ENCODE measurements around the gene PTPRCAP.

The PTPRCAP gene

GRCh38 chr11:67445515-67445914 is 8.0 kb upstream of the PTPRCAP start:
- DNase-seq (ENCODE audit: extremely low read depth, insufficient read length) = no peak
- H3K27me3 ChIP-seq (replicated peaks; ENCODE audit: control insufficient read depth, insufficient read depth, low read length) = no peaks in the 10 kb centered on the region
- no peak overlapping the region for H3K4me3 ChIP-seq (replicated peaks; ENCODE audit: low read depth, low read length)
- TF ChIP-seq CTCF (IDR thresholded peaks at IDR 0.05; ENCODE audit: insufficient read depth, low read length, poor library complexity, severe bottlenecking) = no peak
- no peaks in the 10 kb centered on the region for H3K36me3 ChIP-seq (ENCODE audit: control insufficient read depth, insufficient read depth, low read length)

GRCh38 chr11:67442504-67443404 is 5.3 kb upstream of the PTPRCAP start:
- peaks cover 3% of the 10 kb centered on the region; the same call in 1 of the 2 replicates for H3K36me3 ChIP-seq (ENCODE audit: control insufficient read depth, insufficient read depth, low read length)
- no peaks in the 10 kb centered on the region for H3K27me3 ChIP-seq (replicated peaks; ENCODE audit: control insufficient read depth, insufficient read depth, low read length)
- no peak for TF ChIP-seq CTCF (IDR thresholded peaks at IDR 0.05; ENCODE audit: insufficient read depth, low read length, poor library complexity, severe bottlenecking)
- DNase-seq (ENCODE audit: extremely low read depth, insufficient read length) = no peak
- peak overlapping the region; percentile 53 for H3K4me3 ChIP-seq (replicated peaks; ENCODE audit: low read depth, low read length)

- DNase-seq (ENCODE audit: extremely low read depth, insufficient read length) = no peak
- Histone ChIP-seq H3K4me3 (replicated peaks; ENCODE audit: low read depth, low read length) (no peak overlapping the region), H3K27me3 (replicated peaks; ENCODE audit: control insufficient read depth, insufficient read depth, low read length) (no peaks in the 10 kb centered on the region), H3K36me3 (ENCODE audit: control insufficient read depth, insufficient read depth, low read length) (peaks cover 3% of the 10 kb centered on the region; the same call in 1 of the 2 replicates)
- TF ChIP-seq CTCF (IDR thresholded peaks at IDR 0.05; ENCODE audit: insufficient read depth, low read length, poor library complexity, severe bottlenecking) = no peak
Measured at GRCh38 chr11:67441731-67442351, 4.4 kb upstream of the PTPRCAP start.

- no peak for TF ChIP-seq CTCF (IDR thresholded peaks at IDR 0.05; ENCODE audit: insufficient read depth, low read length, poor library complexity, severe bottlenecking)
- no peak for DNase-seq (ENCODE audit: extremely low read depth, insufficient read length)
- H3K36me3 ChIP-seq (ENCODE audit: control insufficient read depth, insufficient read depth, low read length) = peaks cover 4% of the 10 kb centered on the region
- H3K4me3 ChIP-seq (replicated peaks; ENCODE audit: low read depth, low read length) = no peak overlapping the region
- H3K27me3 ChIP-seq (replicated peaks; ENCODE audit: control insufficient read depth, insufficient read depth, low read length) = no peaks in the 10 kb centered on the region
Measured at GRCh38 chr11:67441098-67441563, 3.6 kb upstream of the PTPRCAP start.

- peaks cover 11% of the 10 kb centered on the region for H3K36me3 ChIP-seq (ENCODE audit: control insufficient read depth, insufficient read depth, low read length)
- no peak for TF ChIP-seq CTCF (IDR thresholded peaks at IDR 0.05; ENCODE audit: insufficient read depth, low read length, poor library complexity, severe bottlenecking)
- H3K4me3 ChIP-seq (replicated peaks; ENCODE audit: low read depth, low read length) = no peak overlapping the region
Measured at GRCh38 chr11:67440229-67441097, 3.0 kb upstream of the PTPRCAP start.

More at GRCh38 chr11:67440229-67441097, 3.0 kb upstream of the PTPRCAP start:
- no peak for DNase-seq (ENCODE audit: extremely low read depth, insufficient read length)
- H3K27me3 ChIP-seq (replicated peaks; ENCODE audit: control insufficient read depth, insufficient read depth, low read length) = no peaks in the 10 kb centered on the region
